SK-N-MC (cell line): ENCODE results near the gene LIPC.

ENCODE experiments used
- EZH2 ChIP-seq: fragments of 200-600 bp; sonication (generic); IDR thresholded peaks from one replicate; pipeline ENCODE4 v1.6.1; 2017; ENCODE audit warnings: antibody characterized with exemption
- FOXP2 ChIP-seq: optimal IDR thresholded peaks from 2 replicates; pipeline ENCODE3; 2011; ENCODE audit warnings: mild to moderate bottlenecking, moderate library complexity; ENCODE audit not compliant: insufficient read depth; ENCODE audit errors: extremely low read length, control extremely low read depth
- POLR2AphosphoS5 ChIP-seq: IDR thresholded peaks from 2 replicates; pipeline ENCODE4 v1.6.1; 2012; ENCODE audit warnings: mild to moderate bottlenecking, low read depth, low read length, borderline replicate concordance

- TF ChIP-seq POLR2AphosphoS5 = no peak
- TF ChIP-seq EZH2 = no peak
- TF ChIP-seq FOXP2 = no peak
These were observed 142.8 kb downstream of the LIPC start for GRCh38 chr15:58574631-58575030.
